Measurements from ENCODE around the gene TMEM62.

DNA sequence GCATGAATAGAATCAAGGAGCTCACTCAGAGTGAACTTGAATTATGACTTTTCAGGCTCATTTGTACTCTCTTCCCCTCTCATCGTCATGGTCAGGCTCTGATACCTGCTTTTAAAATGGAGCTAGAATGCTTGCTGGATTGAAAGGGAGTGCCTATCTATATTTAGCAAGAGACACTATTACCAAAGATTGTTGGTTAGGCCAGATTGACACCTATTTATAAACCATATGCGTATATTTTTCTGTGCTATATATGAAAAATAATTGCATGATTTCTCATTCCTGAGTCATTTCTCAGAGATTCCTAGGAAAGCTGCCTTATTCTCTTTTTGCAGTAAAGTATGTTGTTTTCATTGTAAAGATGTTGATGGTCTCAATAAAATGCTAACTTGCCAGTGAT, 61.4 kb downstream of the TMEM62 start:
- no peak for TF ChIP-seq CTCF (conservative IDR thresholded peaks at IDR 0.05)
- no peak for TF ChIP-seq EZH2 (IDR thresholded peaks at IDR 0.05; ENCODE audit: low read depth)

All from PC-9 (cell line).